Neural progenitor cell (in vitro differentiated cells): Measurements from ENCODE around the gene RAD51B. TPM values are rescaled to one million over a fixed set of nuclear protein-coding genes. Genes with fewer than 3 reads are reported as not detected.

Experiments used
- DNase-seq: peaks from one replicate; pipeline ENCODE4 v3.0.0-alpha.2; 2016; ENCODE audit warnings: low spot score
- H2AFZ ChIP-seq: fragments of 200-600 bp; sonication (generic); replicated peaks from 2 replicates; pipeline ENCODE4 v1.6.1; 2016; ENCODE audit warnings: antibody characterized with exemption
- H3F3A ChIP-seq: fragments of 200-600 bp; sonication (generic); 2 replicates; pipeline ENCODE4 v1.6.1; 2016; ENCODE audit warnings: antibody characterized with exemption, low read depth
- H3K27ac ChIP-seq: fragments of 200-600 bp; sonication (generic); 2 replicates; pipeline ENCODE4 v1.5.1; 2016; ENCODE audit warnings: mild to moderate bottlenecking
- H3K27me3 ChIP-seq: fragments of 200-600 bp; sonication (generic); 2 replicates; pipeline ENCODE4 v1.6.1; 2016; ENCODE audit warnings: mild to moderate bottlenecking, moderate library complexity
- H3K36me3 ChIP-seq: fragments of 200-600 bp; sonication (generic); 2 replicates; pipeline ENCODE4 v1.5.1; 2016
- H3K4me1 ChIP-seq: fragments of 200-600 bp; sonication (generic); 2 replicates; pipeline ENCODE4 v1.6.1; 2016; ENCODE audit warnings: mixed run types
- H3K4me2 ChIP-seq: fragments of 200-600 bp; sonication (generic); 2 replicates; pipeline ENCODE4 v1.6.1; 2016
- H3K4me3 ChIP-seq: fragments of 200-600 bp; sonication (generic); 2 replicates; pipeline ENCODE4 v1.5.1; 2016
- H3K79me2 ChIP-seq: fragments of 200-600 bp; sonication (generic); 2 replicates; pipeline ENCODE4 v1.6.1; 2016; ENCODE audit warnings: low read depth
- H3K9ac ChIP-seq: fragments of 200-600 bp; sonication (generic); 2 replicates; pipeline ENCODE4 v1.6.1; 2016
- H3K9me3 ChIP-seq: fragments of 200-600 bp; sonication (generic); 2 replicates; pipeline ENCODE4 v1.5.1; 2016; ENCODE audit warnings: low read depth
- H4K20me1 ChIP-seq: fragments of 200-600 bp; sonication (generic); 2 replicates; pipeline ENCODE4 v1.6.1; 2016; ENCODE audit warnings: low read depth
- H3K27ac Mint-ChIP-seq: 3 replicates; pipeline ENCODE4 v1.8.0; 2021; ENCODE audit warnings: mixed read lengths
- H3K27me3 Mint-ChIP-seq: 2 replicates; pipeline ENCODE4 v1.8.0; 2022; ENCODE audit warnings: low read depth, mild to moderate bottlenecking, inconsistent platforms, moderate library complexity, mixed read lengths; ENCODE audit not compliant: insufficient read depth
- H3K36me3 Mint-ChIP-seq: 3 replicates; pipeline ENCODE4 v1.8.0; 2021; ENCODE audit warnings: mixed read lengths
- H3K4me1 Mint-ChIP-seq: 3 replicates; pipeline ENCODE4 v1.8.0; 2021; ENCODE audit warnings: mixed read lengths
- H3K4me3 Mint-ChIP-seq: 3 replicates; pipeline ENCODE4 v1.8.0; 2021; ENCODE audit warnings: mild to moderate bottlenecking, moderate library complexity, mixed read lengths
- H3K9me3 Mint-ChIP-seq: 3 replicates; pipeline ENCODE4 v1.8.0; 2020; ENCODE audit warnings: mixed read lengths
- CTCF ChIP-seq: fragments of 200-600 bp; sonication (generic); IDR thresholded peaks from 2 replicates; pipeline ENCODE4 v1.5.1; 2017; ENCODE audit warnings: antibody characterized with exemption, mild to moderate bottlenecking
- EZH2 ChIP-seq: fragments of 200-600 bp; sonication (generic); IDR thresholded peaks from 2 replicates; pipeline ENCODE4 v1.6.1; 2017; ENCODE audit warnings: antibody characterized with exemption, mild to moderate bottlenecking, moderate library complexity
- EZH2phosphoT487 ChIP-seq: fragments of 200-600 bp; sonication (generic); IDR thresholded peaks from 2 replicates; pipeline ENCODE4 v1.6.1; 2017; ENCODE audit warnings: antibody characterized with exemption
- total RNA-seq: library from RNA; depleted of rRNA; stranded (reverse); fragments of >200 nt; gene quantifications from 2 replicates; pipeline ENCODE4 v1.2.3, GENCODE V29; 2015; ENCODE audit warnings: low replicate concordance

The RAD51B gene
- total RNA-seq, 1 donor from 2014 or later = 50.5 TPM

GRCh38 chr14:68685419-68686204, 866.0 kb downstream of the RAD51B start:
- H3K4me2 ChIP-seq = no peak overlapping the region
- H3K9me3 Mint-ChIP-seq = peaks cover 7% of the 10 kb centered on the region
- no peak overlapping the region for H3K4me3 ChIP-seq
- H3K36me3 Mint-ChIP-seq = peaks cover 4% of the 10 kb centered on the region
- no peaks in the 10 kb centered on the region for H4K20me1 ChIP-seq
- no peaks in the 10 kb centered on the region for H3K79me2 ChIP-seq
- H3K4me1 ChIP-seq = peaks cover 45% of the 10 kb centered on the region
- no peak overlapping the region for H3K4me3 Mint-ChIP-seq
- no peak overlapping the region for H3K27ac ChIP-seq
- TF ChIP-seq EZH2 (no peak), CTCF (no peak), EZH2phosphoT487 (no peak)
- H3K27me3 Mint-ChIP-seq = peaks cover 17% of the 10 kb centered on the region
- H3K9ac ChIP-seq = no peak overlapping the region
- H3F3A ChIP-seq = peaks cover 5% of the 10 kb centered on the region
- H2AFZ ChIP-seq = no peak overlapping the region
- H3K27me3 ChIP-seq = no peaks in the 10 kb centered on the region
- H3K9me3 ChIP-seq = no peaks in the 10 kb centered on the region
- H3K36me3 ChIP-seq = no peaks in the 10 kb centered on the region
- peak overlapping the region; percentile 98 for H3K27ac Mint-ChIP-seq
- peaks cover 93% of the 10 kb centered on the region for H3K4me1 Mint-ChIP-seq
- no peak for DNase-seq

- H4K20me1 ChIP-seq = no peaks in the 10 kb centered on the region
- no peak overlapping the region for H3K9ac ChIP-seq
- H3K4me3 ChIP-seq = no peak overlapping the region
- no peaks in the 10 kb centered on the region for H3K27me3 ChIP-seq
- H3K4me2 ChIP-seq = no peak overlapping the region
- no peak overlapping the region for H3K4me3 Mint-ChIP-seq
- DNase-seq = no peak
- no peaks in the 10 kb centered on the region for H3K36me3 ChIP-seq
- no peak overlapping the region for H3K27ac ChIP-seq
- peaks cover 10% of the 10 kb centered on the region for H3F3A ChIP-seq
- H3K27me3 Mint-ChIP-seq = peaks cover 22% of the 10 kb centered on the region
- H3K79me2 ChIP-seq = no peaks in the 10 kb centered on the region
- H2AFZ ChIP-seq = no peak overlapping the region
- no peak overlapping the region for H3K27ac Mint-ChIP-seq
- H3K9me3 Mint-ChIP-seq = peaks cover 7% of the 10 kb centered on the region
- no peaks in the 10 kb centered on the region for H3K9me3 ChIP-seq
- peaks cover 49% of the 10 kb centered on the region for H3K4me1 ChIP-seq
- TF ChIP-seq EZH2phosphoT487 = no peak
- TF ChIP-seq CTCF = no peak
- no peak for TF ChIP-seq EZH2
- peaks cover 96% of the 10 kb centered on the region for H3K4me1 Mint-ChIP-seq
- peaks cover 4% of the 10 kb centered on the region for H3K36me3 Mint-ChIP-seq
Measured at GRCh38 chr14:68686205-68686465, 866.6 kb downstream of the RAD51B start.

- Mint-ChIP-seq H3K4me3 (peak overlapping the region; percentile 41), H3K4me1 (peaks cover 96% of the 10 kb centered on the region), H3K27ac (peak overlapping the region; percentile 23)
Measured at GRCh38 chr14:68686724-68687123, 867.1 kb downstream of the RAD51B start.

More at GRCh38 chr14:68686724-68687123, 867.1 kb downstream of the RAD51B start:
- H2AFZ ChIP-seq = no peak overlapping the region
- peaks cover 55% of the 10 kb centered on the region for H3K4me1 ChIP-seq
- no peaks in the 10 kb centered on the region for H3K9me3 ChIP-seq
- no peaks in the 10 kb centered on the region for H3K27me3 ChIP-seq
- no peak overlapping the region for H3K4me2 ChIP-seq
- no peak overlapping the region for H3K4me3 ChIP-seq
- H3K36me3 ChIP-seq = no peaks in the 10 kb centered on the region
- Mint-ChIP-seq H3K27me3 (peaks cover 24% of the 10 kb centered on the region), H3K36me3 (peaks cover 4% of the 10 kb centered on the region), H3K9me3 (peaks cover 7% of the 10 kb centered on the region)
- H4K20me1 ChIP-seq = no peaks in the 10 kb centered on the region
- no peak for DNase-seq
- TF ChIP-seq EZH2phosphoT487 (no peak), EZH2 (no peak), CTCF (no peak)
- no peak overlapping the region for H3K27ac ChIP-seq
- peaks cover 16% of the 10 kb centered on the region for H3F3A ChIP-seq
- H3K9ac ChIP-seq = no peak overlapping the region
- no peaks in the 10 kb centered on the region for H3K79me2 ChIP-seq
